Uterus (tissue), 2 donors: Measurements from ENCODE around the gene ENKUR.

Experiments
- POLR2A ChIP-seq, 2 donors: fragments of 450-650 bp; IDR thresholded peaks; one replicate each; pipeline ENCODE4 v1.6.1; 2016; ENCODE audit warnings: antibody characterized with exemption in 2 of 2, mild to moderate bottlenecking in 1 of 2, moderate library complexity in 1 of 2
- TF ChIP-seq, protein P1 (sequence below), 4 experiments: fragments of 200-600 bp in 2 of 4; fragments of 450-650 bp in 2 of 4; sonication (generic) in 2 of 4; IDR thresholded peaks; one replicate each; pipeline ENCODE4 v1.5.1; 2016 to 2019; ENCODE audit warnings: antibody characterized with exemption in 4 of 4, mild to moderate bottlenecking in 2 of 4, moderate library complexity in 1 of 4

DNA sequence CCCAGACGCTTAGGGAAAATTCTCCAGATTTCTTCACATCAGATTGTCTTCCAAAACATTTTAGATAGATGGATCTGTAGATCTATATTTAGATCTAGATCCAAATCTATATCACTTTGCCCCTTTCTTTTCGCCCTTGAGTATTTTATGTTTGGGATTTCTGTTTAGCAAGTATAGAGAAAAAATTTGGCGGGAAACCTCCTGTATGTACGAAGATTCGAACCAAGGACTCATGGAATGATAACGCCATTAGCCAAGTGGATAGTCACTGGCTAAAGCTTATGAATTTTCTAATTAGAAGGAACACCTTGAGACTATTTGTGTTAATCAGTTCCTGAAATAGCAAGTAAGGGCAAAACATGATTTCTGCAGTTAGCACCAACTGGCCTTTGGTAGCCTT lies 1.7 kb upstream of the ENKUR start:
- TF ChIP-seq POLR2A (IDR thresholded peaks at IDR 0.05), result no peak
- TF ChIP-seq, protein P1, sequence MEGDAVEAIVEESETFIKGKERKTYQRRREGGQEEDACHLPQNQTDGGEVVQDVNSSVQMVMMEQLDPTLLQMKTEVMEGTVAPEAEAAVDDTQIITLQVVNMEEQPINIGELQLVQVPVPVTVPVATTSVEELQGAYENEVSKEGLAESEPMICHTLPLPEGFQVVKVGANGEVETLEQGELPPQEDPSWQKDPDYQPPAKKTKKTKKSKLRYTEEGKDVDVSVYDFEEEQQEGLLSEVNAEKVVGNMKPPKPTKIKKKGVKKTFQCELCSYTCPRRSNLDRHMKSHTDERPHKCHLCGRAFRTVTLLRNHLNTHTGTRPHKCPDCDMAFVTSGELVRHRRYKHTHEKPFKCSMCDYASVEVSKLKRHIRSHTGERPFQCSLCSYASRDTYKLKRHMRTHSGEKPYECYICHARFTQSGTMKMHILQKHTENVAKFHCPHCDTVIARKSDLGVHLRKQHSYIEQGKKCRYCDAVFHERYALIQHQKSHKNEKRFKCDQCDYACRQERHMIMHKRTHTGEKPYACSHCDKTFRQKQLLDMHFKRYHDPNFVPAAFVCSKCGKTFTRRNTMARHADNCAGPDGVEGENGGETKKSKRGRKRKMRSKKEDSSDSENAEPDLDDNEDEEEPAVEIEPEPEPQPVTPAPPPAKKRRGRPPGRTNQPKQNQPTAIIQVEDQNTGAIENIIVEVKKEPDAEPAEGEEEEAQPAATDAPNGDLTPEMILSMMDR (IDR thresholded peaks at IDR 0.05), result no peak
